Measurements from ENCODE around the gene GRK4. TPM values are rescaled to one million over a fixed set of nuclear protein-coding genes. Genes with fewer than 3 reads are reported as not detected.

GRK4 gene
- total RNA-seq, 1 experiment from 2014 or later, result 4.2 TPM

DNA sequence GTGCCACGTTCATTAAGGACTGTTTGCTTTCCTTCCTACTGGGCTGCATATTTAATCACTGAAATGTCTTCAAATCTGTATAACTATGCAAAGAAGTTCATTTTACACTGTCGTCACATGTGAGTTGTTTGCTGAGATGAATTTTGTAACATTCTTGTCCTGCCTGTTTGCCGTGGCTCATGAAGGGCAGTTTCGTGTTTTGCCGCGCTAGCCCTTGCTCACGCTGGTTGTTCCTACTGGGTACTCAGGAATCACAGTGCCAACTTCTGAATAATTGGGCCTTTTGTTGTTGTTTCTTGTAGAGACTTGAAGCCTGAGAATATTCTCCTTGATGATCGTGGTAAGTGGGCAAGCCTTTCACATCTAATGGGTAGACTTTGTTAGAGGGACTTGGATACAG, 58.7 kb downstream of the GRK4 start:
- no peaks in the 10 kb centered on the region for H3K27me3 ChIP-seq (ENCODE audit: insufficient read depth, low read length)
- POLR2A ChIA-PET, result no interaction called here
- H3K36me3 ChIP-seq (ENCODE audit: control insufficient read depth in 1 of 2, insufficient read depth in 2 of 2, low read length in 2 of 2), result no peaks in the 10 kb centered on the region
- no peaks in the 10 kb centered on the region for H3K9me2 ChIP-seq (ENCODE audit: insufficient read depth)
- ATAC-seq (no peak), DNase-seq (ENCODE audit: low read depth, low spot score) (no peak)
- BruUV-seq (replicated peaks), result no TSS peak
- TF ChIP-seq EZH2 (IDR thresholded peaks at IDR 0.05) (no peak), CBX3 (IDR thresholded peaks at IDR 0.05; ENCODE audit: low read depth) (no peak), ZNF274 (IDR thresholded peaks at IDR 0.05; ENCODE audit: low read depth, low read length) (no peak), EZH2phosphoT487 (IDR thresholded peaks at IDR 0.05; ENCODE audit: borderline replicate concordance) (no peak), SP1 (IDR thresholded peaks at IDR 0.05; ENCODE audit: low read depth) (no peak), YY1 (IDR thresholded peaks at IDR 0.05; ENCODE audit: extremely low read depth, insufficient replicate concordance, low read depth, low read length) (no peak), SRF (IDR thresholded peaks at IDR 0.05; ENCODE audit: low read depth) (no peak)
- TF ChIP-seq, protein P1, sequence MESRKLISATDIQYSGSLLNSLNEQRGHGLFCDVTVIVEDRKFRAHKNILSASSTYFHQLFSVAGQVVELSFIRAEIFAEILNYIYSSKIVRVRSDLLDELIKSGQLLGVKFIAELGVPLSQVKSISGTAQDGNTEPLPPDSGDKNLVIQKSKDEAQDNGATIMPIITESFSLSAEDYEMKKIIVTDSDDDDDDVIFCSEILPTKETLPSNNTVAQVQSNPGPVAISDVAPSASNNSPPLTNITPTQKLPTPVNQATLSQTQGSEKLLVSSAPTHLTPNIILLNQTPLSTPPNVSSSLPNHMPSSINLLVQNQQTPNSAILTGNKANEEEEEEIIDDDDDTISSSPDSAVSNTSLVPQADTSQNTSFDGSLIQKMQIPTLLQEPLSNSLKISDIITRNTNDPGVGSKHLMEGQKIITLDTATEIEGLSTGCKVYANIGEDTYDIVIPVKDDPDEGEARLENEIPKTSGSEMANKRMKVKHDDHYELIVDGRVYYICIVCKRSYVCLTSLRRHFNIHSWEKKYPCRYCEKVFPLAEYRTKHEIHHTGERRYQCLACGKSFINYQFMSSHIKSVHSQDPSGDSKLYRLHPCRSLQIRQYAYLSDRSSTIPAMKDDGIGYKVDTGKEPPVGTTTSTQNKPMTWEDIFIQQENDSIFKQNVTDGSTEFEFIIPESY (IDR thresholded peaks at IDR 0.05; ENCODE audit: extremely low read depth, insufficient replicate concordance, low read length), result no peak
- TF ChIP-seq, protein P2, sequence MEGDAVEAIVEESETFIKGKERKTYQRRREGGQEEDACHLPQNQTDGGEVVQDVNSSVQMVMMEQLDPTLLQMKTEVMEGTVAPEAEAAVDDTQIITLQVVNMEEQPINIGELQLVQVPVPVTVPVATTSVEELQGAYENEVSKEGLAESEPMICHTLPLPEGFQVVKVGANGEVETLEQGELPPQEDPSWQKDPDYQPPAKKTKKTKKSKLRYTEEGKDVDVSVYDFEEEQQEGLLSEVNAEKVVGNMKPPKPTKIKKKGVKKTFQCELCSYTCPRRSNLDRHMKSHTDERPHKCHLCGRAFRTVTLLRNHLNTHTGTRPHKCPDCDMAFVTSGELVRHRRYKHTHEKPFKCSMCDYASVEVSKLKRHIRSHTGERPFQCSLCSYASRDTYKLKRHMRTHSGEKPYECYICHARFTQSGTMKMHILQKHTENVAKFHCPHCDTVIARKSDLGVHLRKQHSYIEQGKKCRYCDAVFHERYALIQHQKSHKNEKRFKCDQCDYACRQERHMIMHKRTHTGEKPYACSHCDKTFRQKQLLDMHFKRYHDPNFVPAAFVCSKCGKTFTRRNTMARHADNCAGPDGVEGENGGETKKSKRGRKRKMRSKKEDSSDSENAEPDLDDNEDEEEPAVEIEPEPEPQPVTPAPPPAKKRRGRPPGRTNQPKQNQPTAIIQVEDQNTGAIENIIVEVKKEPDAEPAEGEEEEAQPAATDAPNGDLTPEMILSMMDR (IDR thresholded peaks at IDR 0.05 in 2 of 3, conservative IDR thresholded peaks at IDR 0.05 in 1 of 3; ENCODE audit: borderline replicate concordance in 1 of 3, insufficient read depth in 1 of 3, low read depth in 2 of 3, low read length in 2 of 3), result no peak
- no peak overlapping the region for H2AFZ ChIP-seq (ENCODE audit: low read depth, low read length, poor library complexity, severe bottlenecking)
- peaks cover 4 to 5% of the 10 kb centered on the region in 2 experiments; a peak in 1 of 4 replicates for H3K9me3 ChIP-seq (ENCODE audit: control insufficient read depth in 1 of 2, insufficient read depth in 1 of 2, low read depth in 1 of 2, low read length in 2 of 2)
- intact Hi-C loops (cut with micrococcal nuclease), result no loop called here
- RAD21 ChIA-PET (ENCODE audit: low non-redundant PET in 1 of 2, low total read pairs in 2 of 2, uncharacterized antibody in 2 of 2, unreplicated experiment in 2 of 2), result no interaction called here
- CTCF ChIA-PET, result no interaction called here
- no peak overlapping the region for H3K27ac ChIP-seq (ENCODE audit: low read depth, low read length)
- no peaks in the 10 kb centered on the region for H4K20me1 ChIP-seq (ENCODE audit: insufficient read depth)
- H3K4me1 ChIP-seq (ENCODE audit: control insufficient read depth in 1 of 2, insufficient read depth in 2 of 2, low read length in 2 of 2), result no peaks in the 10 kb centered on the region
- no peak overlapping the region for H3K4me3 ChIP-seq (replicated peaks in 1 of 2; ENCODE audit: low read depth in 1 of 2, low read length in 2 of 2)
- H3K9ac ChIP-seq (ENCODE audit: low read length), result no peak overlapping the region
- no peaks in the 10 kb centered on the region for H3K79me2 ChIP-seq (ENCODE audit: insufficient read depth, low read length)
- no peak overlapping the region for H3K4me2 ChIP-seq (ENCODE audit: low read length)
